Fibroblast of lung (primary cell): Measurements from ENCODE around the gene ZFAND2B.

ENCODE experiments used
- CTCF ChIP-seq, 2 donors: IDR thresholded peaks in 1 of 2; conservative IDR thresholded peaks in 1 of 2; 1 replicate in 1 of 2; 2 replicates in 1 of 2; pipeline ENCODE4 v1.5.1; 2011 to 2012; ENCODE audit warnings: low read length in 2 of 2, control low read depth in 1 of 2, inconsistent platforms in 1 of 2, low read depth in 1 of 2, mild to moderate bottlenecking in 1 of 2
- EZH2 ChIP-seq: IDR thresholded peaks from 2 replicates; pipeline ENCODE4 v1.5.1; 2012; ENCODE audit warnings: low read length, control low read depth, mild to moderate bottlenecking; ENCODE audit errors: missing control alignments

GRCh38 chr2:219210886-219211362 is 4.3 kb downstream of the ZFAND2B start:
- no peak for TF ChIP-seq CTCF (conservative IDR thresholded peaks at IDR 0.05 in 1 of 2, IDR thresholded peaks at IDR 0.05 in 1 of 2; ENCODE audit: low read depth in 1 of 2, low read length in 2 of 2)
- TF ChIP-seq EZH2 = no peak
